Left renal cortex interstitium (tissue), 4 donors: ENCODE results near the gene AHNAK. TPM values are rescaled to one million over a fixed set of nuclear protein-coding genes. Genes with fewer than 3 reads are reported as not detected.

ENCODE experiments used
- DNase-seq, 4 donors: peaks; one replicate each; pipeline ENCODE4 v3.0.0-alpha.2; 2013; ENCODE audit warnings: low read depth in 4 of 4, low spot score in 2 of 4, missing footprints in 1 of 4
- polyA plus RNA-seq, 4 donors: library from polyadenylated mRNA; unstranded; fragments of 120-200 nt; gene quantifications; one replicate each; pipeline ENCODE4 v1.2.1, GENCODE V29; 2013; ENCODE audit not compliant: insufficient read length in 4 of 4

The AHNAK gene
- polyA plus RNA-seq, 4 donors, result 182 to 215 (median 196) TPM

GRCh38 chr11:62538470-62539237 is 8.0 kb downstream of the AHNAK start:
- no peak for DNase-seq

GRCh38 chr11:62536301-62536957 is 10.2 kb downstream of the AHNAK start:
- no peak for DNase-seq

GRCh38 chr11:62535802-62536201 is 10.8 kb downstream of the AHNAK start:
- no peak for DNase-seq

- no peak for DNase-seq
These were observed 11.6 kb downstream of the AHNAK start for GRCh38 chr11:62534779-62535545.

GRCh38 chr11:62532096-62532495 is 14.5 kb downstream of the AHNAK start:
- no peak for DNase-seq

GRCh38 chr11:62516736-62517371 is 29.8 kb downstream of the AHNAK start:
- DNase-seq, result no peak

GRCh38 chr11:62514151-62514550 is 32.5 kb downstream of the AHNAK start:
- DNase-seq, result no peak

GRCh38 chr11:62513626-62514025 is 33.0 kb downstream of the AHNAK start:
- DNase-seq, result no peak

GRCh38 chr11:62512961-62513360 is 33.6 kb downstream of the AHNAK start:
- DNase-seq, result no peak

GRCh38 chr11:62508336-62509058 is 38.1 kb downstream of the AHNAK start:
- DNase-seq, result peak; percentile 41 to 64 (median 52)

- no peak for DNase-seq
These were observed 39.5 kb downstream of the AHNAK start for GRCh38 chr11:62507125-62507422.

- DNase-seq, result no peak
These were observed 40.0 kb downstream of the AHNAK start for GRCh38 chr11:62506413-62507124.

- no peak for DNase-seq
These were observed 41.0 kb downstream of the AHNAK start for GRCh38 chr11:62505440-62506091.

- DNase-seq, result no peak
These were observed 41.6 kb downstream of the AHNAK start for GRCh38 chr11:62505059-62505439.

GRCh38 chr11:62504158-62504973 is 42.2 kb downstream of the AHNAK start:
- no peak for DNase-seq

GRCh38 chr11:62502030-62502730 is 44.4 kb downstream of the AHNAK start:
- DNase-seq, result no peak

- DNase-seq, result no peak
These were observed 45.1 kb downstream of the AHNAK start for GRCh38 chr11:62501432-62501891.

- DNase-seq, result no peak
These were observed 46.0 kb downstream of the AHNAK start for GRCh38 chr11:62500650-62501030.
